OCI-LY7 (cell line): ENCODE results near the gene IDI2. TPM values are rescaled to one million over a fixed set of nuclear protein-coding genes. Genes with fewer than 3 reads are reported as not detected.
A peak's percentile ranks its signal among the peaks of the same experiment; 100 is the strongest.

ENCODE experiments used
- BruUV-seq: library from RNA; stranded (reverse); fragments of 400-500 nt; replicated peaks from 2 replicates; lab custom pipeline; 2021; lab: Mats Ljungman, UMichigan
- CTCF ChIA-PET: fragments of 300-600 bp; sonication (Branson Sonifier 250); formaldehyde crosslinking; loops from one replicate; lab custom pipeline; 2022; ENCODE audit warnings: antibody characterized with exemption; ENCODE audit not compliant: unreplicated experiment; lab: Charles Lee
- POLR2A ChIA-PET: fragments of 300-600 bp; sonication (Branson Sonifier 250); formaldehyde crosslinking; loops from one replicate; lab custom pipeline; 2022; ENCODE audit warnings: antibody characterized with exemption; lab: Charles Lee
- DNase-seq: peaks from one replicate; pipeline ENCODE4 v3.0.0-alpha.2; 2015; ENCODE audit warnings: low spot score
- H2AFZ ChIP-seq: fragments of 200-600 bp; sonication (generic), shearing (Covaris generic); 2 replicates; pipeline ENCODE4 v1.6.1; 2014; ENCODE audit warnings: mild to moderate bottlenecking, antibody characterized with exemption, low read length, moderate library complexity
- H3K27ac ChIP-seq: fragments of 200-600 bp; sonication (generic); 2 replicates; pipeline ENCODE4 v1.5.1; 2014; ENCODE audit warnings: mixed run types, low read depth, mild to moderate bottlenecking, moderate library complexity, low read length, inconsistent platforms; ENCODE audit not compliant: poor library complexity, severe bottlenecking
- H3K36me3 ChIP-seq: fragments of 200-600 bp; sonication (generic); 2 replicates; pipeline ENCODE4 v1.6.1; 2014; ENCODE audit warnings: mild to moderate bottlenecking, antibody characterized with exemption, low read length, moderate library complexity, mixed read lengths; ENCODE audit not compliant: insufficient read depth
- H3K4me1 ChIP-seq: fragments of 200-600 bp; sonication (generic); 2 replicates; pipeline ENCODE4 v1.5.1; 2014; ENCODE audit warnings: mild to moderate bottlenecking, low read length; ENCODE audit not compliant: insufficient read depth, poor library complexity, severe bottlenecking
- H3K4me2 ChIP-seq: fragments of 200-600 bp; sonication (generic); 2 replicates; pipeline ENCODE4 v1.6.1; 2014; ENCODE audit warnings: mild to moderate bottlenecking, low read length
- H3K4me3 ChIP-seq: fragments of 200-600 bp; sonication (generic); 2 replicates; pipeline ENCODE4 v1.5.1; 2014; ENCODE audit warnings: mild to moderate bottlenecking, low read depth, low read length; ENCODE audit not compliant: poor library complexity, severe bottlenecking
- H3K79me2 ChIP-seq: fragments of 200-600 bp; sonication (generic); 2 replicates; pipeline ENCODE4 v1.6.1; 2016; ENCODE audit warnings: low read depth, mild to moderate bottlenecking, low read length, moderate library complexity, mixed read lengths; ENCODE audit not compliant: insufficient read depth
- H3K9me2 ChIP-seq: fragments of 200-600 bp; sonication (generic); 2 replicates; pipeline ENCODE4 v1.6.1; 2016; ENCODE audit warnings: mild to moderate bottlenecking, low read length, mixed read lengths; ENCODE audit not compliant: insufficient read depth
- H3K9me3 ChIP-seq: fragments of 200-600 bp; sonication (generic); 2 replicates; pipeline ENCODE4 v1.6.1; 2014; ENCODE audit warnings: mild to moderate bottlenecking, mixed run types, low read length, mixed read lengths
- H4K20me1 ChIP-seq: fragments of 200-600 bp; sonication (generic); 2 replicates; pipeline ENCODE4 v1.6.1; 2014; ENCODE audit warnings: mild to moderate bottlenecking, antibody characterized with exemption, low read length, moderate library complexity, mixed read lengths; ENCODE audit not compliant: insufficient read depth
- EZH2phosphoT487 ChIP-seq: fragments of 200-600 bp; sonication (generic); IDR thresholded peaks from 2 replicates; pipeline ENCODE4 v1.6.1; 2018; ENCODE audit warnings: low read depth, borderline replicate concordance, mild to moderate bottlenecking, mixed run types, antibody characterized with exemption, low read length, moderate library complexity, mixed read lengths
- intact Hi-C: fragments of 100-400 bp; cut with micrococcal nuclease; formaldehyde crosslinking; loops from one replicate; pipeline ENCODE4 v1.10.0; 2022; ENCODE audit not compliant: unreplicated experiment
- total RNA-seq, 2 experiments: library from RNA; depleted of rRNA in 1 of 2; stranded (reverse); fragments of >200 nt in 1 of 2; shearing (Covaris generic) in 1 of 2; gene quantifications; 2 replicates each; pipeline ENCODE4 v1.2.3, GENCODE V29; 2014 to 2022
- TF ChIP-seq, protein P1 (sequence below): fragments of 200-600 bp; sonication (generic); conservative IDR thresholded peaks from 2 replicates; pipeline ENCODE4 v1.5.1; 2014; ENCODE audit warnings: mild to moderate bottlenecking, antibody characterized with exemption, low read length, moderate library complexity, mixed read lengths

IDI2 gene
- total RNA-seq, 2 experiments from 2014 or later = not detected

DNA sequence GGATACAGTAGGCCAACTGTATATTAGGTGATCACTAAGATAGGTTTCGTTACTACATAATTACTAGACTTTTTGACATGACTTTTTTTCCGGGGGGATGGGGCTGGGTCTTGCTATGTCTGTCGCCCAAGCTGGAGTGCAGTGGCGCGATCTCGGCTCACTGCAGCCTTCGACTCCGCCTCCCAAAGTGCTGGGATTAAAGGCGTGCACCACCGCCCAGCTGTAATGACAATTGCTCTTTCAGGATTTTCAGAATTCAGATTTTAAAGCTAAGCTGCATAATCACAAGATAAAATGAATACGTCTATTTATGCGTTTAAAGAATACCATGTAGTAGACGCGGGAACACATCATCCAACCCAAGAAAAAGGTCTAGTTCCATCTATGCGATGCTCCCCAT lies 22.3 kb upstream of the IDI2 start:
- Histone ChIP-seq H3K4me1 (peaks cover 57% of the 10 kb centered on the region), H3K4me3 (peak overlapping the region; percentile 74), H4K20me1 (peaks cover 46% of the 10 kb centered on the region; the same call in 1 of the 2 replicates), H3K9me2 (no peaks in the 10 kb centered on the region), H3K4me2 (peak overlapping the region; percentile 65), H3K36me3 (peaks cover 58% of the 10 kb centered on the region), H3K27ac (peak overlapping the region; percentile 83), H3K79me2 (peaks cover 75% of the 10 kb centered on the region), H2AFZ (no peak overlapping the region), H3K9me3 (no peaks in the 10 kb centered on the region)
- CTCF ChIA-PET = no interaction called here
- BruUV-seq = no TSS peak
- no peak for TF ChIP-seq EZH2phosphoT487
- TF ChIP-seq, protein P1, sequence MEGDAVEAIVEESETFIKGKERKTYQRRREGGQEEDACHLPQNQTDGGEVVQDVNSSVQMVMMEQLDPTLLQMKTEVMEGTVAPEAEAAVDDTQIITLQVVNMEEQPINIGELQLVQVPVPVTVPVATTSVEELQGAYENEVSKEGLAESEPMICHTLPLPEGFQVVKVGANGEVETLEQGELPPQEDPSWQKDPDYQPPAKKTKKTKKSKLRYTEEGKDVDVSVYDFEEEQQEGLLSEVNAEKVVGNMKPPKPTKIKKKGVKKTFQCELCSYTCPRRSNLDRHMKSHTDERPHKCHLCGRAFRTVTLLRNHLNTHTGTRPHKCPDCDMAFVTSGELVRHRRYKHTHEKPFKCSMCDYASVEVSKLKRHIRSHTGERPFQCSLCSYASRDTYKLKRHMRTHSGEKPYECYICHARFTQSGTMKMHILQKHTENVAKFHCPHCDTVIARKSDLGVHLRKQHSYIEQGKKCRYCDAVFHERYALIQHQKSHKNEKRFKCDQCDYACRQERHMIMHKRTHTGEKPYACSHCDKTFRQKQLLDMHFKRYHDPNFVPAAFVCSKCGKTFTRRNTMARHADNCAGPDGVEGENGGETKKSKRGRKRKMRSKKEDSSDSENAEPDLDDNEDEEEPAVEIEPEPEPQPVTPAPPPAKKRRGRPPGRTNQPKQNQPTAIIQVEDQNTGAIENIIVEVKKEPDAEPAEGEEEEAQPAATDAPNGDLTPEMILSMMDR = no peak
- intact Hi-C loops = loop anchor here (2.0 to 5.0 kb wide), 2 partner anchors 117 to 536 kb away; partner anchors contain the start of gene LARP4B
- POLR2A ChIA-PET = interaction anchor here (1.0 to 2.0 kb wide), 2 partner anchors 8 to 10 kb away, joined by 3 to 7 read pairs; partner anchors contain the start of gene WDR37
- peak; percentile 40 for DNase-seq

DNA sequence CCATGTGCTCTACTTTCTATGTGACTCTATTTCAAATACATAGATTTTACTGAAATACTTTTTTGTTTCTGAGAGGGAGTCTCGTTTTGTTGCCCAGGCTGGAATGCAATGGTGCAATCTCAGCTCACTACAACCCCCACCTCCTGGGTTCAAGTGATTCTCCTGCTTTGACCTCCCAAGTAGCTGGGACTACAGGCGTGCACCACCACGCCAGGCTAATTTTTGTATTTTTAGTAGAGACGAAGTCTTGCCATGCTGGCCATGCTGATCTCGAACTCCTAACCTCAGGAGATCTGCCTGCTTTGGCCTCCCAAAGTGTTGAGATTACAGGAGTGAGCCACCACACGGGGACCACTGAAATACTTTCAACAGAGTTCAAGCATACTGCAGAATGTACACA lies 19.8 kb upstream of the IDI2 start:
- H3K9me2 ChIP-seq = no peaks in the 10 kb centered on the region
- peak overlapping the region; percentile 82 for H3K27ac ChIP-seq
- H3K9me3 ChIP-seq = no peaks in the 10 kb centered on the region
- peaks cover 64% of the 10 kb centered on the region for H3K79me2 ChIP-seq
- no TSS peak for BruUV-seq
- H3K36me3 ChIP-seq = peaks cover 62% of the 10 kb centered on the region
- peaks cover 45% of the 10 kb centered on the region for H3K4me1 ChIP-seq
- H3K4me2 ChIP-seq = peak overlapping the region; percentile 83
- H4K20me1 ChIP-seq = peaks cover 38% of the 10 kb centered on the region; the same call in 1 of the 2 replicates
- intact Hi-C loops = loop anchor here (5.0 kb wide), 1 partner anchor 533 kb away; no protein-coding TSS in a partner anchor
- H2AFZ ChIP-seq = no peak overlapping the region
- ChIA-PET POLR2A (no interaction called here), CTCF (no interaction called here)
- TF ChIP-seq, protein P1 = no peak
- no peak for TF ChIP-seq EZH2phosphoT487
- peak overlapping the region; percentile 61 for H3K4me3 ChIP-seq
- no peak for DNase-seq

GRCh38 chr10:1044964-1045363 lies 19.3 kb upstream of the IDI2 start:
- TF ChIP-seq, protein P1 = no peak
- no peak for TF ChIP-seq EZH2phosphoT487
- Histone ChIP-seq H3K27ac (peak overlapping the region; percentile 82), H3K36me3 (peaks cover 66% of the 10 kb centered on the region), H3K9me2 (no peaks in the 10 kb centered on the region), H3K79me2 (peaks cover 62% of the 10 kb centered on the region), H3K4me2 (peak overlapping the region; percentile 83), H4K20me1 (peaks cover 42% of the 10 kb centered on the region; the same call in 1 of the 2 replicates), H3K4me3 (peak overlapping the region; percentile 61), H2AFZ (no peak overlapping the region), H3K4me1 (peaks cover 42% of the 10 kb centered on the region), H3K9me3 (no peaks in the 10 kb centered on the region)
- POLR2A ChIA-PET = interaction anchor here (0.7 to 2.1 kb wide), 2 partner anchors 10 to 727 kb away, joined by 3 to 12 read pairs; no protein-coding TSS in a partner anchor
- BruUV-seq = TSS peak; percentile 21
- intact Hi-C loops = loop anchor here (5.0 kb wide), 1 partner anchor 533 kb away; no protein-coding TSS in a partner anchor
- no peak for DNase-seq
- CTCF ChIA-PET = no interaction called here
